Measurements from ENCODE around the gene KSR2.
A peak's percentile ranks its signal among the peaks of the same experiment; 100 is the strongest.
"Not testable (repeated sequence)": the region's sequence is repeated elsewhere in the genome, so short reads cannot be mapped to it uniquely, and the experiment has no call there.

Gene KSR2

DNA sequence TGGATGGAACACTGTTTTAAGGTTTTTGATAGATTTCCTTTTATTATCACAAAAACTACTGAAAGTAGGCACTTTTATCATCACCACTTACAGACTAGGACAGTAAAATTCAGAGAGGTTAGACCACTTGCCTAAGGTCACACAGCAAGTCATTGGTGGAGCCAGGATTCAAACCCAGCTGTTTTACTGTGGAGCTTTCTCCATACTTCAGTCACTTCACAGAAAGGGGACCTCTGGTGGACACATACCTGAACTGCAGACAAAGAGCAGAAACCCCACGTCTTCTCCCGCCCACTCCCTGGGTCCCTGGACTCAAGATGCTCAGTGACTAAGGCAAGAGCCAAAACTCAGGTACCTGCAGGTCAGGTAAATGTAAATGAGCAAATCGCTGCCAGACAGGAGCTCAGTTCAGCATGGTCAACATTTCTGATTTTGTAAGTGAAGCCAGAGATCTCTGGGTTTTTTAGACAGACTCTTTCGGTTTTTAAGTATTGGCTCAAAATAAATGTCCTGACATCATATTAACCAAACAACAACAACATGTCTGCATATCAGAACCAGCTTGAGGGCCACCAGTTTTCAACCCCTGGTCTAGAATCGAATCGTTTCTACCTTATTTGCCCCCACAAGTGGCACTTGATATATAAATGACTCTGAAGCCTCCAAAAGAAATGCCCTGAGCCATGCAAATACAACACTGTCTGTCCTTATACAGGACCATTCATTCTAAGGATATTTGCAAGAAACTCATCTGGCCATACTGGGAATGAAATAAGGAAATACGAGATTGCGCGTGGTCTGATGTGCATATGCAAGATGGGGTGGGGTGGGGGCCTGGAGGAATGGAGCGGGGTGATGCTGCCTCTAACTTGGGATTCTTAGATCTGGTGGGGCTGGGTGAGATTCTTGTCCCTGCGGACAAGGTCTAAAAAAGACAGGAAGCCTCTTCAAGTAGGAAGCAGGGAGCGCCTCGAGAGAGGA lies 110.9 kb downstream of the KSR2 start:
- peak; percentile 25 for DNase-seq (ENCODE audit: low read depth)

DNA sequence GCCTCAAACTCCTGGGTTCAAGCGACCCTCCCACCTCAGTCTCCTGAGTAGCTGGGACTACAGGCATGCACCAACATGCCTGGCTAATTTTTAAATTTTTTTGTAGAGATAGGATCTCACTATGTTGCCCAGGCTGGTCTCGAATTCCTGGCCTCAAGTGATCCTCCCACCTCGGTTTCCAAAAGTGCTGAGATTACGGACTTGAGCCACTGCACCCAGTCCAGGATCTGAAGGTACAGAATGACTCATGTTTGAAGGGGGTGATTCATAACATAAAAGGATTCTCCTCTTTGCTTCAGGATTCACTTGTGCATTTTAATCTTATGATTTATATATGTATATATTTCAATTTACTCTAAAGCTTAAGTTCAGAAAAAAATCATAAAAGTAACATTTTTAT lies 111.7 kb downstream of the KSR2 start:
- DNase-seq (ENCODE audit: low read depth) = not testable (repeated sequence)

DNA sequence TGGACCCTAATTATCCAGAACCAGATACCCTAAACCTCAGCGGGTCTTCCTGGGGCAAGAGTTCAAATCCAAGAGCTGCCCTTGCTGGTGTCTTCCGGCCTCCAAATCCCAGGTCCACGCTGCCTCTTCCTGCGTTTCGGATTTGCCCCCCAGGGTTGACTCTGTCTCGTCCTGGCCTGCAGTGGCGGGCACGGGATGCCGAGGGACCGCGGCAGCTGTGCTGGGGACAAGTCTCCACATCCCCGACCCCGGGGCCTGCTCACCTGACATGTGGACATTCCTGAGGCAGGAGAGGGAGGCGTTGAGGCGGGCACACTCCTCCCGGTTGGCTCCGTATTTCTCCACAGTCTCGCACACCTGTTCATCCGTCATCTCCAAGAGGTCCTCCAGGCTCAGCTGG lies 113.6 kb downstream of the KSR2 start:
- DNase-seq (ENCODE audit: low read depth) = no peak

DNA sequence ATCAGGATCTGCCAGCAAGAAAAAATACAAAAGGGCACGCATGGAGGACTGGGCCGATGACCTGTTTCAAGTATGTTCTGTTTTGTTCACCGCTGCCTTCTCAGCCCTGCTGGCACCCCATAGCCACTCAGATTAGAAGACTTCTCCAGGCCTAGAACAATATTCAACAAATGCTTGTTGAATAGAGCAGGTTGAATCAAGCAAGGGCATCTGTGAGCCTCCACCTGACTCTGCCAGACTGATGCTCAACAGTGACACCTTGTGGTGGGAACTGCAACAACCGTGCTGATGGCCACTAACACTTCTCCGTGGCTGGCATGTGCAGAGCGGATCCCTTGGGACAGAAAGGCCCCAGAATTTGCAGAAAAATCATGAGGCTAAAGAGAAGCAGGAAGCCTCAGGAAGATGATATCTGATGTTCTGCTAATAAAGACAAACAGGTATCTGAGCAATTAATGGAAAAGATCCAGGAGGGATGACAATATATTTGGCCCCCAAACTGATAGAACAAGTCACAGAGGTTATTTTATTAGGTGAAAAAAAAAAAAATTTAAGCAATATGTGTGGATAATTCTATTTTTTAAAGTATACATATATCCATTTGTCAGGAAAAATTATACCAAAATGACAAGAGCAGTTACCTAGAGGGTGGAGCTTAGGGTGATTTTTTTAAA lies 114.3 kb downstream of the KSR2 start:
- DNase-seq (ENCODE audit: low read depth) = no peak

DNA sequence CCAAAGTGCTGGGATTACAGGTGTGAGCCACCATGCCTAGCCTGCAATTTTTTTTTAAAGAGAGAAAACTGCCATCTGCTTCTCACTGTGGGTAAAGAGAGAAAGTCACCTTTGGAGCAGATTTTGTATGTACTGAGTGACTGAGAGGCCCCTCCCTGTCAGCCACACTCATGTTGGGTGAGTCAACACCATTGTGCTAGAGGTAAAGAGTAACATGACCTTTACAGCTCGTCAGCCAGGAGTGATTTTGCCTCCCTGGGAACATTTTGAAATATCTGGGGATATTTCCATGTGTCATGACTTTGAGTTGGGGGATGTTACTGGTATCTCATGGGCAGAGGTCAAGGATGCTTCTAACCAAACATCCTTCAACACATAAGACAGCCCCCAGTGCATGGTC lies 115.2 kb downstream of the KSR2 start:
- DNase-seq (ENCODE audit: low read depth) = no peak

DNA sequence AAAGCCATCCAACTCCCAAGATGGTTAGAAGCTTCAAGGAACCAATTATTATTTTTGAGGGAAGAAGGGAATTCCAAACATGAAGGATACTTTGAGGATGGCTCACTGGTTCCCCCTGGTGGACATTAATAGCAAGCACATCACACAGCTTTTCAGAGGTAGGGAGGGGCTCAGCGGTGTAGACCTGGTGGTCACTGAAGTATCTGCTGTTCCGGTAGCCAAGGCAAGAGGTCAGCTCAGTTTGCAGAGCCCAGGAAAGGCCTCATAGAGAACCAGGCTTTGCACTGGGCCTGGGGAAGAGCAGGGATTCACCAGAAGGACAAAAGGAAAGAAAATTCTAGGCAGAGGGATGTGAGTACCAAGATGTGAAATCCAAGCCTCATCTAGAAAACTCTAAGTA lies 118.7 kb downstream of the KSR2 start:
- peak; percentile 33 for DNase-seq (ENCODE audit: low read depth)

DNA sequence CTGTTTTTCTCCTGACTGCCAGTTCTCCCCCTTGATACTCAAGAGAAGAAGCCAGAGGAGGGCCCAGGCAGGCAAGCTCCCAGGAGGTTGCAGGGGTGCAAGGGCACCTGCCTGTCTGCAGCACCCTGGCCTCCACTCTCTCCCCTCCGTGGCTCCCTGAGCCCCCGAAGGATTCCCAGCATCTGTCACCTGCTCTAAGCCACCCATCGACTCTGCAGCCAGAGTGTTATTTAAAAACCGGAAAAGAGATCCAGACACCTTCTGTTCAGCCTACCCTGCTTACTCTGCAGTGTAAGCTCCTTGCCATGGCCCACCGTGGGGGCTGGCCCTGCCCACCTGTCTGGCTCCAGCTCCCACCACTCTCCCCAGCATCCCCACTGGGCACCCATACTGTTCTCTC lies 121.4 kb downstream of the KSR2 start:
- no peak for DNase-seq (ENCODE audit: low read depth)

DNA sequence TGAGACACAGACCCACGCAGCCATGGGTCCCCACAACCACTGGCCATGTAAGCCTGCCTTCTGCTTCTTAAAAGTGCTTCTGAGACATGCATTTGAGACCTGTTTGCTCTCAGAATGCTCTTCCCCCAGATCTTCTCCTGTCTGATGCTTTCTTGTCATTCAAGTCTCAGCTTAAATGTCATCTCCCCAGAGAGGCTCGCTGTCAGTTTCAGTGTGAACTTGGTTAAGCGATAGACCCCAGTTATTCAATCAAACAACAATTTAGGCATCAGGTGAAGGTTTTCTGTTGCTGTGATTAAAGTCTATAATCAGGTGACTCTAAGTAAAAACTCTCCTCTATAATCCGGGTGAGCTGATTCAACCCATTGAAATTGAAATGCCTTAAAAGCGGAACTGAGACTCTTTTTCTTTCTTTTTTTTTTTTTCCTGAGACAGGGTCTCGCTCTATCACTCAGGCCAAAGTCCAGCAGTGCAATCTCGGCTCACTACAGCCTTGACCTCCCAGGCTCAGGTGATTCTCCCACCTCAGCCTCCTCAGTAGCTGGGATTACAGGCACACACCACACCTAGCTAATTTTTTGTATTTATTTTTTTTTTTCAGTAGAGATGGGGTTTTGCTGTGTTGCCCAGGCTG lies 123.4 kb downstream of the KSR2 start:
- DNase-seq (ENCODE audit: low read depth) = no peak

DNA sequence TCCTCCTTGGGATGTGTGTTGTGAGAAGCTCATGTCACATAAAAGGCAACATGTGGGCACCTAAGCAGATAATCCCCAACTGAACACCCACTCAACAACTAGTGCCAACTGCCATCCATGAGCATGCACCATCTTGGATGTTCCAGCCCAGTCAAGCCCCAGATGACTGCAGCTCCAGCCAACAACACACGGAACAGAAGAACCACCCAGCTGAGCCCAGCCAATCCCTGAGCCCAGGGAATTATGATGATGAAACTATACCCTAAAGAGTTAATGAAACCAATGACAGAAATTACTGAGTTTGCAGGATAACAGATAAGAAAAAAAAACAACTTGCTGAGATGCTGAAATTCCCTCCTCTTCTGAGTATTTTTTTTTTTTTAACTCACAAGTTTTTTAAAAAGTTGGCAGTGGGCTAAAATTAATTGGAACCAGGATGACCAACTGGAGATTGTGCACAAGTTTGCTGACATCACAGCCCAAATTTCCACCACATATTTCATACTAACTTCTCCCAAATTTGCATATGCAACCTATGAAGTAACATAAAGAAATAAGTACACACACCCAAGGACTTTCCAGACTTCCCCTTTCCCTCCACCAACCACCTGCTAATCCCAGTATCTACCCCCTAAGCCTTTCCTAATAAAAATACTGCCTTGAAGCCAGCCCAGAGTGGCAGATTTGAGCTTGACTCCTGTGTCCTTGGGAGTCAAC lies 124.5 kb downstream of the KSR2 start:
- DNase-seq (ENCODE audit: low read depth) = no peak

DNA sequence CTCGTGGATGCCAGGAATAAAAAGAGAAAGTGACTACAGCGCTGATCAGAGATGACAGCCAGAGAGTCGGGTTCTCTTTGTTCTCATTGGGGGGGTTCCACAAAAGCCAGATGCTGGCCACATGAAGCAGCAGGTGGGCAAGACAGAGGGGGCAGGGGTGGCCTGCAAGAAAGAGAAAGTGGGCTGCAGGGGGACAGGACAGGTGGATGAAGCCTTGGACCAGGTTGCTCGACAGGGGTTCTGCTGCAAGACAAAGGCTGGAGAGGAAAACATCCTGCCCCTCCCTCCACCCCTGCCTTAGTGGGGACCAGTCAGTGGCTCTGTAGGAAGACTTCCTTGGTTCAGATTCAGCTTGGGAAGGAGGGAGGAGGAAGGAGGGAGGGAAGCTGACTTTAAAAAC lies 126.2 kb downstream of the KSR2 start:
- no peak for DNase-seq (ENCODE audit: low read depth)

DNA sequence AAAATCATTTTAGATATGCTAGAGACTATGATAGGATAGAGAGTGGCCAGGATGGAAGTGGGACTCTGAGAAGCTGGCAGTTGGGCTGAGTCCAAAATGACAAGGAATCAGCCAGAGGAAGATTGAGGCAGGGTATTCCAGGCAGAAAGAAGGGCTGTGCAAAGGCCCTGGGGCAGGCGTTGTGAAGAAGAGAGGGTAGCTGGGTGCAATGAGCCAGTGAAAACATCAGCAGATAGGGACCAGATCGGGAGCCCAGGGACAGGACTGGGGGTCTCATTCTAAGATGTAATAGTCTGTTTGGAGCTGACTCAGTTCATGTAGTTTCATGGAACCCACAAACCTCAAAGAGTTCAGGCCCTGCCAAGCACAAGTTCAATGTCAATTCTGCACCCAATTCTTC lies 126.6 kb downstream of the KSR2 start:
- no peak for DNase-seq (ENCODE audit: low read depth)

DNA sequence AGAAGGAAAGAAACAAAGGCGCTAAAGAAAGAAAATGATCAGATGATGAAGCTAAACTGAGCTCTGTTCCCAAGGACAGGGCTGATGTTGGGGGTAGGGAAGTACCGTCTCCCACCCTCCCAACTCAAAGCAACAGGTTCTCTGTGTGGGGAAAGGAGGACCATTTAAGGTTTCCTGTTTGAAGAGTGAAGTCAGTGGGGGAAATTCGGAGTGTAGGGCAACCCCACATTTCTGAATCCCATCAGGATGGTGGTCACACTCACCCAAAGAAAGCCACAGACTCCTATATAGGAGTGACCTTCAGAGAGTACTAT lies 131.1 kb downstream of the KSR2 start:
- DNase-seq (ENCODE audit: low read depth) = no peak

DNA sequence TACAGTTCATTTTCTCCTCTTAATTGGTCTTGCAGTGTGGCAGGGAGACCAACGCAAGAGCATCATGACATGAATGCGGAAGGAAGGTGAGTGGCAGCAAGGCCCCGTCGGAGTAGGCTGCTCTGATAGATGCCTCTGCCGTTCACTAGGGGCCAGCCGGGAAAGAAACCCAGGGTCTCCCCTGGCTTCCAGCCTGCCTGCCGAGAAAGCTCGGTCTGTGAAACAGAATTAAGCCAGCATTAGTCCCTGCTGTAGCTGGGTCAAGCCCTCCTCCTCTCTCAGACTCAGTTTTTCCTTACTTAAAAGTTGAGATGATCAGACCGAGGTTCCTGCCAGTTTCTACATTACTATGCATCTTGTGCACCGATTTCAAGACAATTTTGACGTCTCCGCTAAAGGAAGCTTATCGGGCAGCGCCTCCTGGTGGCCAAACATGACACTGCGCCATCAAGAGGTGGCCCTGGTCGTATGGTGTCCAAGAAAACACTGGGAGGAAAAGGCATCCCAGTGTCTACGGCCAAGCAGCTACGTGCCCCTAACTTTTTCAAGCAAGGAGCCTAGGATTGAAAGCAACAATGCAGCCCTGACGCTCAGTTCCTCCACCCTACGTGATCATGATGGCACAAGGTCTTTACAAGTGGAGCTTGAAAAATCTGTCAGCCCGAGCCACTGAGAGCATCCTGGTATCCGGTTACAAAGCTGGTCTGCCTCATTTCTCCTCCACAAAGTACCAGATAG lies 131.6 kb downstream of the KSR2 start:
- peak; percentile 66 for DNase-seq (ENCODE audit: low read depth)

DNA sequence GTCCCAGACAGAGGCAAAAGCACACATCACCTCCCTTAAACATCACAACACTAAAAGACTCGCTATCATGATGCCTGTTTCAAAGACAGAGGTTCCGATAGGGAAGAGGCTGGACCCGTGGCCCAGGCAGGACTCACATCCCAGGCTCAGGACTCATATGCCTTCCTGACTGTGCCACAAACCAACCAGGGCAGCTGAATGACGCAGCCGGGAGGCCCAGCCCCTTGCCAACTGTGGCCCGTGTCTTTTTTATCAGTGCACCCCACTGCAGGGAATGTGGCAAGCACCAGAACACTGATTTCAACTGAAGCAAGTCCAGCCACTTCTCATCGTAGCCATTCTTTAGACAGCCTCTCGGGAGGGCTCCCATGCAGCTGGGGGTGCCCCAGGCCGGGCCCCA lies 132.3 kb downstream of the KSR2 start:
- DNase-seq (ENCODE audit: low read depth) = no peak

DNA sequence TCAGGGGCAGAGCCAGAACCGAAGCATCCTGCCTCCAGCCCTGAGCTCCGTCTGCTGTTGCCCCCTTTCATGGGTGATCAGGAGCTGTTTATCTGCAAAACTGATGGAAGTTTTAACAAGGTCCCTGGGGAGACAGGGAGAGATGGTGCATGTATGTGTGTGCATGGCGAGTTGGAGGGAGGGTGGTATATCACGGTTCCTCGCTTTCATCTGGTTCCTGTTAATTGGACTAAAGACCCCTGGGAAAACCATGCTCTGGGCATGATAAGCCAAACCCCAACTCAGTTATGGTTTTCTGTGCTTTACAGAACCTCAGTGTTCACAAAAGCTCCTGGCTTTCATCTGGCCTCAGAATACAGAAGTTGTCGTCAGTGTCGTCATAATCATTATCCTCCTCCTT lies 133.6 kb downstream of the KSR2 start:
- DNase-seq (ENCODE audit: low read depth) = no peak

DNA sequence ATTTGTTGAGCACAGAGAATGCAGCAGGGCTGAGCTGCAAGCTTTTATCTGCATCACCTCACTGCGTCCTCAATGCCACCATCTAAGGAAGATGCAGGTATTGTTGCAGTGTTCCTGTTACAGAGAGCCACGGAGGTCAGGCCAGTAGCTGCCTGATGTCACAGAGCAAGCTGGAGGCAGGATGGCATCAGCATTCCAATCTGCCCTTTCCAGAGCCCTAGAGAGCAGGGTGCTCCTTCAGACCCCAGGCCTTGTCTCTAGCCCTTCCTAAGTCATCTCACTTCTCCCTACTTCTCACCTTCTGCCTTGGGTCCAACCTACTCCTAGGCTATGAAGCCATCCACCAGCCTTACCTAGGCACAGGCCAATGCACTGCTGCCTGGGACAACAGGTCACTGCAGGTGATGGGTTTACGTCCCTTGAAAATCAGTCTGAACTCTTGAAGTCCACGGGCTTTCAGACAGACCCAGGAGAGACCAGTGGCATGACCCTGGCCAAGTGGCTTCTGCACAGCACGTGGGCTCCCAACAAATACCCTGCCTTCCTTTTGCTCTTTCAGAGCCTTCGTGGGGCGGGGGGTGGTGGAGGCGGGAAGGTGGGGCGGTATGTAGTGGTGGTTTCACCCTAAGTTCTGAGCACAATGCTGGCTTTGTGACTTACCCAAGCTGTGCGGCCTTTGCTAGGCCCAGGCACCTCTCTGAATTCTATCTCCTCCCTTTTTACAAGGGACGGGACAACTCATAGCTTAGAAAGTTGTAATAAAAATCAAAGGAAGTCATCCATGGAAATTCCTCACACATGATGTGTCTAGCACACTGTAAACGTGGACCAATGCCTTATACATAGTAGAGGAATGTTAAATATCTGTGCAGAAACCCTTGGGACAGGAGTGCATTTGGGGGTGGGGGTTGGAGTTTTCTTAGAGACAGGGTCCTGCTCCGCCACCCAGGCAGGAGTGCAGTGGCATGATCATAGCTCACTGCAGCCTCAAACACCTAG lies 136.0 kb downstream of the KSR2 start:
- peak; percentile 35 for DNase-seq (ENCODE audit: low read depth)

DNA sequence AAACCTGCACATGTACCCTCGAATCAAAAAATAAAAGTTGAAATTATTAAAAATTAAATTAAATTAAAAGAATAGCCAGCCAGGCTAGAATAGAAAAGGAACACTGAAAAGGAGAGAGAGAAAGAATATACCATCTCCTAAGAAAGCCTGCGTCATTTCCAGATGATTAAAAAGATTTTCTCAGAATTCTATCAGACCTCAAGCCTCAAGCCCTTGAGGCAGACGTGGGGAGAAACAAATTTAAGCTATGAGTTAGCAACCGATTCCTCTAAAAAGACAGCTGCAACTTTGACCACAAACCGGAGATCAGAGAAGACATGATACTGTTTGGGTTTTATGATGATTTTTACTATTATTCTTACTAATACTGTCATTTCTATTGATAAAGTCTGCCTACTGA lies 138.3 kb downstream of the KSR2 start:
- DNase-seq (ENCODE audit: low read depth) = peak; percentile 58

DNA sequence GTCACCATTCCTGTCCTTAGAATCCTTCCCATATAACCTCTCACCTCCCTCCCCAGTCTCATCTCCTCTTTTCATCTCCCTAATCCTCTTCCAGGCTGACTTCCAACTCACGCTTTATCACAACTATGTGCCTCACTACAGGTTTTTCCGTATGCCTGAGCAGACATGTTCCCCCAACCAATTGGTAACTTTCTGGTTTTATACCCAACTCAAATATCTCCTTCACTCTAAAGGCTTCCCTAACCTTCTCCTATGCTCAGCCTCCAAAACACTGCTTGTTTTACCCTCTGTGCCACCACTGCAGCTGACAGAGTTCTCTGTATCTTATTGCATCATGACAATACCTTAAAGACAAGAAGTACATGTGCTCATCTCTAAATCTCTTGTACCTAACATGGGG lies 139.7 kb downstream of the KSR2 start:
- no peak for DNase-seq (ENCODE audit: low read depth)

DNA sequence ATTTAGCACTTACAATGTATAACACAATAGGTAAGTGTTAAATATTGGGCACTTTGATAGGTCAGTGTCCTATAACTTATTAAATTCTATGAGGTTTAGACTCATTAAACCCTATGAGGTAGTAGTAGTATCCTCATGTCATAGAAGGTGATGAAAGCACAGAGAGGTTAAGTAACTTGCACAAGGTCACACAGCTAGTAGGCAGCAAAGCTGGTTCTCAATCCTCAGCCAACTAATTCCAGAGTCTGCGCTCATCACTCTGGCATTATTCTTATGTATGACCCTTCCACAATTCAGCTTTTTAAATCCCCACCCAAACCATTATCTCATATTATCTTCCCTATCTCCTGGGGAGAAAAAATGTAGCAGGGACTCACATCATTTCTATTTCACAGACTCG lies 141.1 kb downstream of the KSR2 start:
- no peak for DNase-seq (ENCODE audit: low read depth)

DNA sequence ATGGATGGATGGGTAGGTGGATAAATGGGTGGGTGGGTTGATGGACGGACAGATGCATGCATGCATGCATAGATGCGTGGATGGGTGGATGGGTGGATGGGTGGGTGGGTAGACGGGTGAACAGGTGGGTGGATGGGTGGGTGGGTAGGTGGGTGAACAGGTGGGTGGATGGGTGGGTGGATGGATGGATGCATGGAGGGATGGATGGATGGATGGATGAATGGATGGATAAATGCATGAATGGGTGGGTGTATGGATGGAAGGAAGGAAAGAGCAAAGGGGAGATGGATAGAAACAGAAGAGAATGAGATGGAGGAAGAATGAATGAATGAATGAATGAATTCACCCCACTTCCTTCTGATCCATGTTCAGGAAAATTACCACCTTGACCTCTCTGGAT lies 143.0 kb downstream of the KSR2 start:
- DNase-seq (ENCODE audit: low read depth) = no peak
